ENCODE measurements around the gene CCDC24. TPM values are rescaled to one million over a fixed set of nuclear protein-coding genes. Genes with fewer than 3 reads are reported as not detected.
A peak's percentile ranks its signal among the peaks of the same experiment; 100 is the strongest.

Gene CCDC24
- total and polyA plus RNA-seq, 9 donors = 1.1 to 23.3 (median 6.3) TPM

DNA sequence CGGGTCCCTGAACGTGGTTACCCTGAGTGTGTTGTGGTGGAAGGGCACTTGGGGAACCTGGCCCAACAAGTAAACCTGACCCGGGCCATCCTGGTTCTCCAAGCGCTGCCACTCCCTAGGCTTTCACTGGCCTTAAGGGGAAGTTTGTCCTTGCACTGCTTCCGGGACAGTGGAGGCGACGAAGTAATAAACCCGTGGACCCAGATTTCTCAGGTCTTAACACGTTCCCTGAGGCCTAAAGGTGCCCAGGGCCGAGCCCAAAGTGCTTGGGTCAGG is 261 bp upstream of the CCDC24 start:
- H3K4me3 ChIP-seq = peak overlapping the region; percentile 62
- 1 to 2% (median 1%) methylated on average over 10 of the region's 10 CpGs for WGBS, 3 donors
- no peaks in the 10 kb centered on the region for H3K27me3 ChIP-seq
- TF ChIP-seq EP300 (IDR thresholded peaks at IDR 0.05) (no peak), POLR2A (IDR thresholded peaks at IDR 0.05) (no peak)
- TF ChIP-seq, protein P1, sequence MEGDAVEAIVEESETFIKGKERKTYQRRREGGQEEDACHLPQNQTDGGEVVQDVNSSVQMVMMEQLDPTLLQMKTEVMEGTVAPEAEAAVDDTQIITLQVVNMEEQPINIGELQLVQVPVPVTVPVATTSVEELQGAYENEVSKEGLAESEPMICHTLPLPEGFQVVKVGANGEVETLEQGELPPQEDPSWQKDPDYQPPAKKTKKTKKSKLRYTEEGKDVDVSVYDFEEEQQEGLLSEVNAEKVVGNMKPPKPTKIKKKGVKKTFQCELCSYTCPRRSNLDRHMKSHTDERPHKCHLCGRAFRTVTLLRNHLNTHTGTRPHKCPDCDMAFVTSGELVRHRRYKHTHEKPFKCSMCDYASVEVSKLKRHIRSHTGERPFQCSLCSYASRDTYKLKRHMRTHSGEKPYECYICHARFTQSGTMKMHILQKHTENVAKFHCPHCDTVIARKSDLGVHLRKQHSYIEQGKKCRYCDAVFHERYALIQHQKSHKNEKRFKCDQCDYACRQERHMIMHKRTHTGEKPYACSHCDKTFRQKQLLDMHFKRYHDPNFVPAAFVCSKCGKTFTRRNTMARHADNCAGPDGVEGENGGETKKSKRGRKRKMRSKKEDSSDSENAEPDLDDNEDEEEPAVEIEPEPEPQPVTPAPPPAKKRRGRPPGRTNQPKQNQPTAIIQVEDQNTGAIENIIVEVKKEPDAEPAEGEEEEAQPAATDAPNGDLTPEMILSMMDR (IDR thresholded peaks at IDR 0.05) = no peak
- DNase-seq = no peak
- H3K9me3 ChIP-seq = no peaks in the 10 kb centered on the region
- intact Hi-C loops (cut with DNase I) = loop anchor here in 1 of 4 donors (5.0 kb wide), 1 partner anchor 646 kb away; no protein-coding TSS in a partner anchor
- peak overlapping the region in 1 of 2 donors; percentile 51 for H3K27ac ChIP-seq
- peaks cover 1% of the 10 kb centered on the region for H3K4me1 ChIP-seq (ENCODE audit: insufficient read depth)
- no peaks in the 10 kb centered on the region for H3K36me3 ChIP-seq

DNA sequence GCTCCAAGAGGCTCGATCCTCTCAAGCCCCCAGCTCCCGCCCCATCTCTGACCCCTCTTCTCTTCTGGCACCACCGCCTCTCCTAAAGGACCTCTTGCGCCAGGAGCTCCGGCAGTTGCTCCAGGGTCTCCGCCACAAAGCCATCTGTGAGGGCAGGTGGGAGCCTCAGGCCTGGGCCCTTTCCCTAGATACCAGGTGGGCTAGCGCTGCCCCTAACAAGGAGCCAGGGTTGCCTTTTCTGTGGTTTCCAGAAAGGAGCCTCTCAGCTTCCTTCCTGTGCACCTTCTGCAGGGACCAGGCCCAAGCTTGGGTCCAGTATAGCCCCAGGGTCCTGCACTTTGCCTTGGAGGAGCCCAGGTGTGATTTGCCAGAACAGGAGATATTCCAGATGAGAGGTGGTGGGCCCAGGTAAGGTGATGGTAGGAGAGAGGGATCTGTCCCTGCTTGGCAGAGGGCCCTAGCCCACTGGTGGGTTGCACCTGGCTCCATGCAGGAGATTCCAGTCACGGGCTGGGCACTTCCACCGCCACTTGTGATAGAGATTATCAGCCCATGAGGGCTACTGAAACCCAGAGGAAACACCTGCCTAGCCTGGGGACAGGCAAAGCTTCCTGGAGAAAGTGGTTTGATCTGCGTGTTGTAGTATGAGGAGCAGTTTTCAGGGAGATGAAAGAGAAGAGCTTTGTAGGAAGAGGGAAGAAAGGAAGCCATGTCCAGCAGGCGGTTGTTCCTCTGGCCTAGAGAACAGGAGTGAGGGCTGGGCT is 1.0 kb downstream of the CCDC24 start:
- no peak for TF ChIP-seq EP300 (IDR thresholded peaks at IDR 0.05)
- no peak for TF ChIP-seq POLR2A (IDR thresholded peaks at IDR 0.05)
- TF ChIP-seq, protein P1 (IDR thresholded peaks at IDR 0.05) = no peak
- WGBS, 3 donors = 43 to 56% (median 47%) methylated on average over 11 of the region's 11 CpGs
- intact Hi-C loops (cut with DNase I) = loop anchor here in 1 of 4 donors (5.0 kb wide), 1 partner anchor 645 kb away; no protein-coding TSS in a partner anchor
- H3K27ac ChIP-seq = peak overlapping the region in 1 of 2 donors; percentile 51
- H3K36me3 ChIP-seq = no peaks in the 10 kb centered on the region
- DNase-seq = no peak
- no peaks in the 10 kb centered on the region for H3K27me3 ChIP-seq
- peaks cover 1% of the 10 kb centered on the region for H3K4me1 ChIP-seq (ENCODE audit: insufficient read depth)
- H3K4me3 ChIP-seq = peak overlapping the region; percentile 62
- no peaks in the 10 kb centered on the region for H3K9me3 ChIP-seq

DNA sequence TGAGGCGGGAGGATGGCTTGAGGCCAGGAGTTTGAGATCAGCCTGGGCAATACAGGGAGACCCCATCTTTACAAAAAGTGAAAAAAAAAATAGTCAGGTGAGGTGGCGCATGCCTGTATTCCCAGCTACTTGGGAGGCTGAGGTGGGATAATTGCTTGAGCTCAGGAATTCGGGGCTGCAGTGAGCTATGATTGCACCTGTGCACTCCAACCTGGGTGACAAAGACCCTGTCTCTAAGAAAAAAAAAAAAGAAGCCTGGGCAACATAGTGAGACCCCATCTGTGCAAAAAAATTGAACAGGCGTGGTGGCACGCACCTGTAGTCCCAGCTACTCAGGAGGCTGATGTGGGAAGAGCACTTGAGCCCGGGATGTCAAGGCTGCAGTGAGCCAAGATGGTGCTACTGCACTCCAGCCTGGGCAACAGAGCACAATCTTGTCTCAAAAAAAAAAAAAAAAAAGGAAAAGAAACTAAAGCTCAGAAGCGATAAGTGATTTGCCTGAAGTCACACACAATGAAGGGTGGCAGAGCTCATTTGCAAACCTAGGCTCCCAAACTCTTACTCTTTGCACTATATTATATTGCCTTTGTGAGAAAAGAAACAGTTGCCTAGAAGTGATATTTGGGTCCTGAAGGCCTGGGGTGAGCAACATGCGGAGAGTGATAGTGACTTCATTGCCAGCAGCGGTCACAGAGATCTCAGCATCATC is 2.0 kb downstream of the CCDC24 start:
- Histone ChIP-seq H3K4me3 (no peak overlapping the region), H3K36me3 (no peaks in the 10 kb centered on the region), H3K27me3 (no peaks in the 10 kb centered on the region), H3K27ac (no peak overlapping the region), H3K9me3 (no peaks in the 10 kb centered on the region), H3K4me1 (ENCODE audit: insufficient read depth) (peaks cover 1% of the 10 kb centered on the region)
- TF ChIP-seq POLR2A (IDR thresholded peaks at IDR 0.05) (no peak), EP300 (IDR thresholded peaks at IDR 0.05) (no peak)
- TF ChIP-seq, protein P1 (IDR thresholded peaks at IDR 0.05) = no peak
- intact Hi-C loops (cut with DNase I) = loop anchor here in 1 of 4 donors (5.0 kb wide), 1 partner anchor 644 kb away; no protein-coding TSS in a partner anchor
- 86 to 92% (median 91%) methylated on average over 9 of the region's 9 CpGs for WGBS, 3 donors
- DNase-seq = no peak

DNA sequence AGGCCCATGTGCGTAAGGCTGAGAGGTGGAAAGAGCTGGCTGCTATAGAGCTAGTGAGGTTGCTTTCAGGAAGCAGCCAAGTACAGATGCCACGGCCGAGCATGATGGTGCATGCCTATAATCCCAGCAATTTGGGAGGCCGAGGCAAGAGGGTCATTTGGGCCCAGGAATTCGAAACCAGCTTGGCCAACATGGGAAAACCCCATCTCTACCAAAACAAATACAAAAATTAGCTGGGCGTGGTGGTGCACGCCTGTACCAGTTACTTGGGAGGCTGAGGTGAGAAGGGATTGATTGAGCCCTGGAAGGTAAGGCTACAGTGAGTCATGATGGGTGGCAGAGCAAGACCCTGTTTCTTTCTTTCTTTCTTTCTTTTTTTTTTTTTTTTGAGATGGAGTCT is 2.7 kb downstream of the CCDC24 start:
- H3K36me3 ChIP-seq = no peaks in the 10 kb centered on the region
- no peaks in the 10 kb centered on the region for H3K9me3 ChIP-seq
- no peak overlapping the region for H3K4me3 ChIP-seq
- H3K4me1 ChIP-seq (ENCODE audit: insufficient read depth) = peaks cover 1% of the 10 kb centered on the region
- H3K27ac ChIP-seq = no peak overlapping the region
- no peak for DNase-seq
- WGBS, 3 donors = 90 to 92% (median 90%) methylated on average over 7 of the region's 7 CpGs
- H3K27me3 ChIP-seq = no peaks in the 10 kb centered on the region
- intact Hi-C loops (cut with DNase I) = loop anchor here in 1 of 4 donors (5.0 kb wide), 1 partner anchor 643 kb away; no protein-coding TSS in a partner anchor
- TF ChIP-seq EP300 (IDR thresholded peaks at IDR 0.05) = no peak
- TF ChIP-seq POLR2A (IDR thresholded peaks at IDR 0.05) = no peak
- TF ChIP-seq, protein P1 (IDR thresholded peaks at IDR 0.05) = no peak

Data from ovary (tissue), 9 donors.